ENCODE measurements around the gene FGF14.

- TF ChIP-seq EZH2 (IDR thresholded peaks at IDR 0.05; ENCODE audit: low read length, unreplicated experiment) = no peak
- TF ChIP-seq CTCF (conservative IDR thresholded peaks at IDR 0.05; ENCODE audit: low read depth, low read length) = no peak
- no peak for TF ChIP-seq EZH2phosphoT487 (IDR thresholded peaks at IDR 0.05; ENCODE audit: borderline replicate concordance, low read length)
Observed at GRCh38 chr13:102191951-102192502, 209.8 kb downstream of the FGF14 start.

All from PC-3 (cell line).